ENCODE measurements around the gene ALCAM.
"Not testable (repeated sequence)": the region's sequence is repeated elsewhere in the genome, so short reads cannot be mapped to it uniquely, and the experiment has no call there.

Gene ALCAM

DNA sequence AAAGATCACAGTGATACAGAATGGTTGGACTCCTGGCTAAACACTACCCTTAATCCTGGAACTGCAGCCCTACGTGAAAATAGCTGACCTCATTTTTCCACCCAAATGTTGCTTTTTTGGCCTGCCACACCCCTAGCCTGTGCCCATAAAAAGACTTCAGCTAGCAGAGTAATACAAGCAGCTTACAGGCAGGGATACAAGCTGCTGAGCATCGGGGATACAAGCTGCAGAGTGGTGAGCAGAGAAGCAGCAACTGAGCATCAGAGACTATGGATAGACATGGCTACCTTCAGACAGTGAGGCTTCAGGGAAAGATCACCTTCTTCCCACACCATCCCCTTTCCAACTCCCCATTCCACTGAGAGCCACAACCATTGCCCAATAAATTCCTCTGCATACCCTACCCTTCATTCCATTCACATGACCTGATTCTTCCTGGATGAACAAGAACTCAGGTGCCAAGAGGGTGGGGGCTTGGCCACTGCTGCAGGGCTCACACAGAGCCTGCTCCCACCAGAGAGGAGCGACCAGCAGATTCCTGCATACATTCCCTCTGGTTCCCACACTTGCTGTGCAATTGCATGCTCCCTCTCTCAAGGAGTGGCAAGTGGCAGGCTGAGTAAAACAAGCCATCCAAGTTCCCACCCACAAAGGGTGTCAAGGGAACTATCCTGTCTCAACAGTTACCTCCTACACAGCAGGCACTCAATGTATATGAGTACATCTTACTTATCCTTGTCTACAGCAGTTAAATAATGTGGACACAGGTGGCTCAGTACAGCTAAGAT is 217.5 kb downstream of the ALCAM start:
- DNase-seq (ENCODE audit: low read depth in 3 of 3): no peak

DNA sequence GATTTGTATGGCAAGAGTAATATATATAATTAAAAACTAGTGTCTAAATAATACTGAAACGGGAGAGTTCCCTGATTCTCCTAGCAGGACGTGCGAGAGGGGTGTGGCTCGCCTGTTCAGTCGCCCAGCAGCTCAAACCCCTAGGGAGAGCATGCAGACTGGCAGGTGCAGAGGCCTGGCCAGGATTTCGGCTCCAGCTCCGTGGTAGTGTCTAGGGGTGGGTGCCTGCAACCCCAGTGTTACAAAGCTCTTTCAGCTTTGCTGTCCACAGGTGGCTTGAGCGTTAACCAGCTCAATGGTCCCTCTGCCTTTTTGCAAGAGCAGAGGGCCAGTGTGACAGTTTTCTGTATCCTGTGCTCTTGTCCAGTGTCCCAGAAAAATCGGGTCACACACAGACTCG is 226.6 kb downstream of the ALCAM start:
- DNase-seq (ENCODE audit: low read depth in 3 of 3): no peak

DNA sequence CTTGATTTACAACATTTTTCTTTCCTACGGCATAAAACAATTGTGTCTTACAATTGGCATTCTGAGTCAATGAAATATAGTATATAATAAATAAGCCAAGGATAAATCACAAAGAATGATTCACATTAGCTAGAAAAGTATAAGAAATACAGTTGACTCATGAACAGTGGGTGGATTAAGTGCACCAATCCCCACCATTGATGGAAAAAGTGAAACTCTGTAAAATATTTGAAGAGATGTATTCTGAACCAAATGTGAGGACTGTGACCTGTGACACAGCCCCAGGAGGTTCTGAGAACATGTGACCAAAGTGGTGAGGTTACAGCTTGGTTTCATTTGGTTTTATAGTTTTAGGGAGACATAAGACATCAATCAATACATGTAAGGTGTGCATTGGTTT is 227.5 kb downstream of the ALCAM start:
- DNase-seq (ENCODE audit: low read depth in 3 of 3): peak in 1 of 3 experiments; percentile 7

DNA sequence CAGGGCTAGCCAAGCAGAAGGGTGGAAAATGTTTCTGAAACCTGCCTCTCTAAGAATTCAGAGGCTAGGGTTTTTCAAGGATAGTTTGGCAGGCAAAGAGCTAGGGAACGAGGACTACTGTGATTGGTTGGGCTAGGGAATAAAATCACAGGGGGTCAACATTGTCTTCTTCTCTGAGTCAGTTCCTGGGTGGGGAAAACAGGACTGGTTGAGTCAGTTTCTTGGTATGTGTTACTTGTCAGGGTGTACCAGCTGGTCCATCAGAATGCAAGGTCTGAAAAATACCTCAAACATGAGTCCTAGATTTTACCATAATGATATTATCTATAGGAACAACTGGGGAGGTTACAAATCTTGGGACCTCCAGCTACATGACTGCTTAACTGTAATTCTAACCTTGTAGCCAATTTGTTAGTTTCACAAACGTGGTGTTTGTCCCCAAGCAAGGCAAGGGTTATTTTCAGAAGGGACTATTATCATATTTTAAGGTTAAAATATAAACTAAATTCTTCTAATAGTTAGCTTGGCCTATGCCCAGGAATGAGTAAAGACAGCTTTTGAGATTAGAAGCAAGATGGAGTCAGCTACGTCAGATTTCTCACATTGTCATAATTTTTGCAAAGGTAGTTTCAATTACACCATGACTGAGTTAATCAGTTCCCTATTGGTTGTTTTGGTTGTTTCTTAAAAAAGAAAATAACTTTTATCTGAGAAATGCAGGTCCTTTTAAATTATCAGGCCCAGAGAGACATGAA is 231.5 kb downstream of the ALCAM start:
- DNase-seq (ENCODE audit: low read depth in 3 of 3): no peak

DNA sequence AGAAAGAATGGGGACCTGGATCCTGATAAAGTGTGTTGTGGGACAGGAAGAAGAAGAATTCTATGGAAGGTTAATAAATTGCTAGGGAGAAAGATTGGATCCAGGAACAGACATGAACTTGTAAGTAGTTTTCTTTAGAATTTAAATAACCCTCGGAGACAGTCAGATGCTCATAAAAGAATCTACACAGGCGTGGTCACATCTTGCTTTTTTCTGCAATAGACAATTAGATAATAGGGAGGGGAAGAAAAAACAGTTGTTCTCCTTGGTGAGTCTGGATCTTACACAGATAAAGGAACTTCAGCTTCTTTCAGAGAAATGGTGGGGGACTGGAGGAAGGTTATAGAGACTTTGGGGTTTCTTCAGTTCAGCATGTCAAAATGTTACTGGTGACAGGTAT is 232.6 kb downstream of the ALCAM start:
- DNase-seq (ENCODE audit: low read depth in 3 of 3): no peak

DNA sequence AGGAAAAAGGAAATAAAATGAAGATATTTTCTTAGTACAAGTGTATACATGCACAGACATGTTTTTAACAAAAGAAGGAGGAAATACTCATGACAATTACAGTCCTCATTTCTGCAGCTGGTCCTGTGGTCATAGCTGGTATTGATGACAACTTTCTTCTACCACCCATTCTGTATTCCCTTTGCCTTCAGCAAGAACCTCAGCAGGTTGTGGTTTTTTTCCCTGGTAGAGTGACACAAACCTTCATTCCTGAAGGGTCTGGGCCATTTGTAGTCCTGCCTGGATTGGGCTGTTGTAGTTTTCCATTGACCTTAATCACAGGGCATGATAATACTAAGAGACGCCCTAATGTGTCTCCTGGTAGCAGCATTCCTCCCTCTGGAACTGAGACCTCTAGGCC is 235.0 kb downstream of the ALCAM start:
- not testable (repeated sequence) for DNase-seq (ENCODE audit: low read depth in 3 of 3)

DNA sequence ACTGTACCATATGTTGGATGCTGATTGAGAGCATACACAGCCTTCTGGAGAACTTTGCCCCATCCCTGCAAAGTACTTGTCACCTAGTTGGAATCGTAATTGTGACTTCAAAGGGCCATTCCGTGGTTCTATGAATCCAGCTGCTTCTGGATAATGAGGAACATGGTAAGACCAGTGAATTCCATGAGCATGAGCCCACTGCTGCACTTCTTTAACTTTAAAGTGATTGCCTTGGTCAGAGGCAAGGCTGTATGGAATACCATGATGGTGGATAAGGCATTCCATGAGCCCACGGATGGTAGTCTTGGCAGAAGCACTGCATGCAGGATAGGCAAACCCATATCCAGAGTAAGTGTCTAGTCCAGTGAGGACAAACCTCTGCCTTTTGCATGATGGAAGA is 235.6 kb downstream of the ALCAM start:
- DNase-seq (ENCODE audit: low read depth in 3 of 3): not testable (repeated sequence)

DNA sequence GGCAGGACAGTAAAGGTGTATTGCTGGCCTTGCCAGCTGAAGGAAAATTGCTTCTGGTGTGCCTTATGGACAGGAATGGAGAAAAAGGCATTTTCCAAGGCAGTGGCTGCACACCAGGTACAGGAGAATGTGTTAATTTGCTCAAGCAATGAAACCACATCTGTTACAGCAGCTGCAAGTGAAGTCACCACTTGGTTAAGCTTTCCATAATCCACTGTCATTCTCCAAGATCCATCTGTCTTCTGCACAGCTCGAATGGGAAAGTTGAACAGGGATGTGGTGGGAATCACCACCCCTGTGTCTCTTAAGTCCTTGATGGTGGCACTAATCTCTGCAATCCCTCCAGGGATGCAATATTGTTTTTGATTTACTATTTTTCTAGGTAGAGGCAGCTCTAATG is 236.8 kb downstream of the ALCAM start:
- DNase-seq (ENCODE audit: low read depth in 3 of 3): not testable (repeated sequence)

DNA sequence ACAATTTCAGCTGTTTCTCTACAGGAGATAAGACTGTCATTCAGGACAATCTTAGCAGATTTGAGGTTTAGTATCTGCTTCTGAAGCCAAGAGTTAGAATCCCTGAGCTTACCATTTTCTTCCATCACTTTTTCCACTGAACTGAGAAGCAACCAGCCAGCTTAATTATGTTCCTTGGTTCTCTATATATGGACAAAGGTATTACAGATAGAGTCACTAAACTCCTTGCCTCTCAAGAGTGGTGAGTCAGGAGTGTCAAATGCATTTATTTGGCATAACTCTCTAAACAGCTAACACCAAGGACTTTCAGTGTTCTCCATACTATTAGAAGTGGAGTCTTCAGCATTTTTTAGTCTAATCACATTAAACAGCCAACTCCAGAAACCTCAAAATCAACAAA is 239.3 kb downstream of the ALCAM start:
- no peak for DNase-seq (ENCODE audit: low read depth in 3 of 3)

DNA sequence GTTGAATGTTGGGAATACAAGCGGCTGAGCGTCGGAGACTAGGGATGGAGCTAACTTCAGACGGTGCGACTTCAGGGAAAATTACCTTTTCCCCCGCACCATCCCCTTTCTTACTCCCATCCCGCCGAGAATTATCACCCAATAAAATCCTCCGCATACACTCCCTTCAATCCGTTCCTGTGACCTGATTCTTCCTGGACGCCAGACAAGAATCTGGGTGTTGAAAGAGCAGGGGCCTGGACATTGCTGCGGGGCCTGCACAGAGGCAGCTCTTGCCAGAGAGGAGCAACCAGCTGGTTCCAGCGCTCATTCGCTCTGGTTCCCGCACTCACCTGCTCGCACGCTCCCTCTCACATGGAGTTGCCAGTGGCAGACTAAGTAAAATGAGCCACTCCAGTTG is 241.9 kb downstream of the ALCAM start:
- no peak for DNase-seq (ENCODE audit: low read depth in 3 of 3)

DNA sequence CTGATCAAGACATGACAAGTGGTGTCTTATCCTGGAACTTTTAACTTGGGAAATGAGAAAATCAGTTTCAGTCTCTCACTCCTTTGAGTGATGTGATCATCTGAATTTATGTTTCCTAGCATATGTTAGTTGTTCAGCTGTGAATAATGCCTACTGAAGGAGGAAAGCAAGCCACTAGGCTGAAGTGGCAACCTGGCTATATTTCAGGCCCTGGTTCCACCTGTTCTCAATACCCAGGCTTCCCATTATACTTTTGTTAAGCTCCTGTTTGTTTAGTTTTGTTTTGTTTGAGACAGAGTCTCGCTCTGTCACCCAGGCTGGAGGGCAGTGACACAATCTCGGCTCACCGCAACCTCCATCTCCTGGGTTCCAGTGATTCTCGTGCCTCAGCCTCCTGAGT is 243.8 kb downstream of the ALCAM start:
- no peak for DNase-seq (ENCODE audit: low read depth in 3 of 3)

DNA sequence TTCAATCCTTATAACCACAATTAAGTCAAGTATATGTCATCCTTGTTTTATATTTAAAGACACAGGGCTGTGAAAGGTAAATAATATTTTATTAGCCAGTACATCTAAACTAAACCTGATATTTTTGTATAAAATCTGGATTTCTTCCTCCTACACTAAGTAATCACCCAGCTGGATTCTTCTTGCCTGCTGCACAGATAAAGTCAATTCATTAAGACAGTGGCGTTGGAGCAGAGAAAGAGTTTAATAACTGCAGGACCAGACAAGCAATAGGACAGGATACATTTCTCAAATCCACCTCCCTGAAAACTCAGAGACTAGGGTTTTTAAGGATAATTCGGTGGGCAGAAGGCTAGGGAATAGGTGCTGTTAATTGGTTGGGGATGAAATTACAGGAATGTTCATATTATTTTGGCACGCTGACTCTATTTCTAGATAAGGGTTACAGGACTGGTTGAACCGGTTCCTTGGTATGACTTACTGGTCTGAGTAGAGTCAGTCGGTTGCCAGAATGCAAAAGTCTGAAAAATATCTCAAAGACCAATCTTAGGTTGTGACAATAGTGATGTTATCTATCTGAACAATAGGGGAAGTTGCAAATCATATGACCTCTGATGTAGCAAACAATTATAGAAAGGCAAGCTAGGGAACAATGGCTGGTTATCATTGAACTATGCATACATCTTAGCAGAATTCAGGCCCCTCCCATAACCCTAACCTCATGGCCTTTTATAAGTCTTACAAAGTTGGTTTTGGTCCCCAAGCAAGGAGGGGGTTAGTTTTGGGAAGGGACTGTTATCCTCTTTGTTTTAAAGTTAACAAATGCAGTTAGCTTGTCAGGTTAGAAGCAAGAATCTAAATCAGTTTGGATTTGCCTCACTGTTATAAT is 244.8 kb downstream of the ALCAM start:
- no peak for DNase-seq (ENCODE audit: low read depth in 3 of 3)

DNA sequence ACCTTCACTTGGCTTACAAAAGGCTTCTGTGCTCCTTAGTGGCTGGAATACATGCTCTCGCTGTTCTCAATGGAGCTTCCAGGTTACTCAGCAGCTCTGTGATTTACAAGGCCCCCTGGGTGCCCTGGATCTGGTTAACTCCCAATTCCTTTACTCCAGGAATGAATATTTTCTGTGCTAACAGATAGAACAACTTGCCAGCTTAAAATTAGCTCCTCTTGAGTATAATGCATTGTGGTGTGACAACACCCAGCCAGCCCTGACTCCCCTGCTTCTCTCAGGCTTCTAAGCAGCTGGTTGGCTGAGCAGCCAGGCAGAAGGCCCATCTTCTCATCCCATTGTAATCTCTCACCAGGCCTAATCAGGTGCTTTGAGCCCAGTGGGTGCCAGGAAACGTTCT is 246.4 kb downstream of the ALCAM start:
- no peak for DNase-seq (ENCODE audit: low read depth in 3 of 3)

DNA sequence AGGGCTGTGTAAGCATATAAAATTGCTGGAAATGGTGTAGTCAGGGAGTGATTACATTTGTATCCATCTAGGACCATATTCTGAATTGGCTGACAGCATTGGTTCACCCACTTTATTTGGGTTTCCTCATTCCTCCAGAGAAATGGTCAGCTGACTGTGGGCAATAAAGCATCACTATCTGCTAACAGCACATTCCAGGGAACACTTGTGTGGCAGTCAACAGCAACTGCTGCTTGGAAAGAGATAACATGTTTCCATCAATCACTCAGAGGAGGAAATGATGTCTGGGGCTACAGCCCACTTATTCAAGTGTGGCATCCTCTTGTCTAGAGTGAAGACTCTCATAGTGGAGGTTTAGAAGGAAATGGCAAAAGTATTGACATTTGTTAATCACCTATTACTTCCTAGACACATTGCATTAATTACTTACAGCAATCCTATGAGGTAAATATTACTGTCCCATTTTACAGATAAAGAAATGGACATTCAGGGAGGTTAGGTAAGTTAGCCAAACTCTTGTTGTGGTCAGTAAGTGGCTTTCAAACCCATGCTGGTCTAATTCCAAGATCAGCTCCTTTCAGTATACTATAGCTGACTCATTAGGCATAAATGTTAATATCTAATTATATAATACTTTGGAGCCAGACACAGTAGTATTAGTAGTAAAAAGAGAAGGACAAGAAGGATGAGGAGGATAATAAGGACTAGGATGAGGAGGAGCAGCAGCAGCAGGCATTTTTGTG is 247.8 kb downstream of the ALCAM start:
- DNase-seq (ENCODE audit: low read depth in 3 of 3): no peak

DNA sequence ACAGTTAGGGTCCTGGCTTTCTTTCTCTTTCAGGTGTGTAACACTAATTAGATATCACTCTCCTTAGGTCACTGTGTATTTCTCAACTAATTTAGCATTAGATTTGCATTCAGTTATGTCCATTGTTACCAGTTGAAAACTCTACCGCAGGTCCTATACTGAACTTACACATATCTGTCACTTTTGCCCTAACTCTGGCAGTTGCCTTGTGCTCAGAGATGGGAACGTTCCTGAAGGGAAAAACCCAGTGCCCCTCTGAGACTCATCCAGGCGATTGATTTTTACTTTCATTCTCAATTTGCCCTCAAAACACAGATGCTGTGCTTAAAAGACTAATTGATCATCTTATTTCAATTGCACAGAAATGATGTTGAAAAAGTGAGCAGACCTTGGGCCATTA is 249.1 kb downstream of the ALCAM start:
- no peak for DNase-seq (ENCODE audit: low read depth in 3 of 3)

DNA sequence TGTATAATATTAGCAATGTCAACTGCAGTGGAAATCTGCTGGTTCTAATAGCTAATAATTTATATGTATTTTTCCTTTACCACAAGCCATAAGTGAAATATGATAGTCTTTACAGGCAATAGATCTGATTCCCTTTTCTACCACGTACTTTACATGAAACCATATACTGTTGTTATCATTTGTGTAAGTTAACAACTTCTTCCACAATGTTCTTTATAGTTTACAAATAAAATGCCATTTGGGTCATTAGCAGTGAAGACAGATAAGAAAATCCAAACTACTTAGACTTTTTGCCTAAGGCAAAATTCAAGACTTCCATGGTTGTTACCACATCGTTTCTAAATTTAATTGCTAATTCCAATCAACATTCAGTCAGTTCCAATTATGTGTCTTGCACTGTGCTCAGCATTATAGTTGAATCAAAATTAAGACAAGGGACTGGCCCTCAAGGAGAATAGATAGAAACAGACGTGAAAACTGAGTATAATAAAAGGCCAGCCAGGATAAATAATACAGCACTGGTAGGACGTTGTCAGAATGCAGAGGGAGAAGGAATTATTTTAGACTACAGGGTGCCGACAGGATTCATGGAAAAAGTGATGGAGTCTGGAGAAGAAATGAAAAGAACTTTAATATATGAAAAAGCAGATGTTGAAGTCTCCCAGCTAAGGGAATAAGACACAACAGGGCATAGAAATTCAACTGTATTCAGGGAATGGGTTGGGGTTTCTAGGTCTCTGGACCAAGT is 249.8 kb downstream of the ALCAM start:
- no peak for DNase-seq (ENCODE audit: low read depth in 3 of 3)

DNA sequence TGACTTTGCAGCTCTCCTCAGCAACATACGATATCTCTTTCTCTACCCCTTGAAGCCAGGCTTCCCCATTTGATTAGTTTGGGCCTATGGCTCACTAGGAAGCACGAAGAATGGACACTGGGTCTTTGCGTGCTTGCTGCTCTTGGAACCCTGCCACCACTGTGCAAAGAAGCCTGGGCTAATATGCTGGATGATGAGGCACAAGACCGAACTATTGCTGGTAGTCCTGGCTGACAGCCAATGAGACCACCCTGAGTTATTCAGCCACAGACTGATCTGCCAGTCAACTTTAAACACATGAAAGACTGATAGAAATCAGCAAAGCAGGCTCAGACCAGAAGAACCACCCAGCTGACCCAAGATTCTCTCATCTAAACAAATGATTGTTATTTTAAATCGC is 251.8 kb downstream of the ALCAM start:
- no peak for DNase-seq (ENCODE audit: low read depth in 3 of 3)

DNA sequence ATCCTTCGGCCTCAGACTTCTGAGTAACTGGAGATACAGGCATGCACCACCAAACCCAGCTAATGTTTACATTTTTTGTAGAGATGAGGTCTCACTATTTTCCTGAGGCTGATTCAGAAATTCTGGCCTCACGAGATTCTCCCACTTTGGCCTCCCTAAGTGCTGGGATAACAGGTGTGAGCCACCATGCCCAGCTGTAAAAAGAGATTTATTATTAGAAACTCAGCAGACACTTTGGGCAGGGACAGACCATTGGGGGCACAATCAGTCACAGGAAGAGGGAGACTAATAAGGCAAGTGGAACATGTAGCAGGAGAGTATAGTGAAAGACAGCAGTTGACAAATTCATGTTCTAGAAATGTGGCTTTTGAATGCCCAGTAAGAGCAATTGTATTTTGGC is 252.9 kb downstream of the ALCAM start:
- DNase-seq (ENCODE audit: low read depth in 3 of 3): no peak

DNA sequence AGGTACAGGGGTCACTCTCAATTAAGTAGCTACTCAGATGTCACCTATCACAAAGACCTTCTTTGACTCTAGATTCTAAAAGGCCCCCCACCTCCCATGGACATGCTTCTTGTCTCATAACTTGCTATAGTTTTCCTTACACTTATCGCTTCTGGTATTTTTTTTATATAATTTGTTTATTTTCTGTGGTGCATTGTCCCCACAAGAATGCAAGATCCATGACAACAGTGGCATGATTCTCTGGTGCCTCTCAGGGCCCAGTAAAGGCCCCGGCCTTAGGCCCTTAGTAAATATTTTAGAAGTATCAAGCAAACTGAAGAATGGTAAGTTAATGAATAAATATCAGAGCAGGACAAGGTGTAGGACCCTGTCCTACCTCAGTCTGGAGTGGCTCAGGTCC is 253.5 kb downstream of the ALCAM start:
- no peak for DNase-seq (ENCODE audit: low read depth in 3 of 3)

DNA sequence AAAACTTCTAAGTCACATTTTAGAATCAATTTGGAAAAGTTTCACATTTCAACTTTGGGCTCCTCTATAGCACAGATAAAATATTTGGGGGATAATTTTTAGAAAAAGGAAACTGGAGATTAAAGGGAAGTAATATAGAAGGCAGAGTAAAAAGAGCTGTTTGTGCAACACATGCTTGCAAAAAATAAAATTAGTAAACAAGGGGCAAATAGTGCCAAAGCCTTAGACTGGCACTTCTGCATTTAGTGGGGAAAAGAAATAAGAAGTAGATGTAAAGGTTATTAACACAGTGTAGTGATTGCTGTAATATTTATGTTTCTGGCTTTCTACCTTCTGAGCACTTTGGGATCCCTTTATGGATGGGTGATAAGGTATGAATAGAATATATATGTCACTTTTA is 255.5 kb downstream of the ALCAM start:
- DNase-seq (ENCODE audit: low read depth in 3 of 3): no peak
